Lower leg skin (tissue), 3 donors: ENCODE data around the gene ALDH1L2.

Experiments used
- POLR2A ChIP-seq, 2 donors: fragments of 450-650 bp; IDR thresholded peaks; one replicate each; pipeline ENCODE4 v1.6.1; 2016 to 2017; ENCODE audit warnings: antibody characterized with exemption in 2 of 2, mild to moderate bottlenecking in 1 of 2, moderate library complexity in 1 of 2
- TF ChIP-seq, protein P1 (sequence below), 3 donors: fragments of 450-650 bp; IDR thresholded peaks; one replicate each; pipeline ENCODE4 v1.5.1; 2016; ENCODE audit warnings: antibody characterized with exemption in 3 of 3, mild to moderate bottlenecking in 3 of 3, moderate library complexity in 2 of 3

- TF ChIP-seq, protein P1, sequence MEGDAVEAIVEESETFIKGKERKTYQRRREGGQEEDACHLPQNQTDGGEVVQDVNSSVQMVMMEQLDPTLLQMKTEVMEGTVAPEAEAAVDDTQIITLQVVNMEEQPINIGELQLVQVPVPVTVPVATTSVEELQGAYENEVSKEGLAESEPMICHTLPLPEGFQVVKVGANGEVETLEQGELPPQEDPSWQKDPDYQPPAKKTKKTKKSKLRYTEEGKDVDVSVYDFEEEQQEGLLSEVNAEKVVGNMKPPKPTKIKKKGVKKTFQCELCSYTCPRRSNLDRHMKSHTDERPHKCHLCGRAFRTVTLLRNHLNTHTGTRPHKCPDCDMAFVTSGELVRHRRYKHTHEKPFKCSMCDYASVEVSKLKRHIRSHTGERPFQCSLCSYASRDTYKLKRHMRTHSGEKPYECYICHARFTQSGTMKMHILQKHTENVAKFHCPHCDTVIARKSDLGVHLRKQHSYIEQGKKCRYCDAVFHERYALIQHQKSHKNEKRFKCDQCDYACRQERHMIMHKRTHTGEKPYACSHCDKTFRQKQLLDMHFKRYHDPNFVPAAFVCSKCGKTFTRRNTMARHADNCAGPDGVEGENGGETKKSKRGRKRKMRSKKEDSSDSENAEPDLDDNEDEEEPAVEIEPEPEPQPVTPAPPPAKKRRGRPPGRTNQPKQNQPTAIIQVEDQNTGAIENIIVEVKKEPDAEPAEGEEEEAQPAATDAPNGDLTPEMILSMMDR (IDR thresholded peaks at IDR 0.05), result no peak
- peak in 1 of 2 donors; percentile 66 for TF ChIP-seq POLR2A (IDR thresholded peaks at IDR 0.05)
Observed at GRCh38 chr12:105107494-105108371, 23.5 kb upstream of the ALDH1L2 start, which contains the start of gene WASHC4.
